Erythroblast (primary cell): ENCODE measurements around the gene SLMAP.

Experiments
- GATA1 ChIP-seq: IDR thresholded peaks from 2 replicates; pipeline ENCODE4 v1.6.1; 2011; ENCODE audit warnings: low read depth, mild to moderate bottlenecking, control low read depth, low read length, moderate library complexity
- POLR2A ChIP-seq: IDR thresholded peaks from 2 replicates; pipeline ENCODE4 v1.6.1; 2011; ENCODE audit warnings: mild to moderate bottlenecking, low read length

DNA sequence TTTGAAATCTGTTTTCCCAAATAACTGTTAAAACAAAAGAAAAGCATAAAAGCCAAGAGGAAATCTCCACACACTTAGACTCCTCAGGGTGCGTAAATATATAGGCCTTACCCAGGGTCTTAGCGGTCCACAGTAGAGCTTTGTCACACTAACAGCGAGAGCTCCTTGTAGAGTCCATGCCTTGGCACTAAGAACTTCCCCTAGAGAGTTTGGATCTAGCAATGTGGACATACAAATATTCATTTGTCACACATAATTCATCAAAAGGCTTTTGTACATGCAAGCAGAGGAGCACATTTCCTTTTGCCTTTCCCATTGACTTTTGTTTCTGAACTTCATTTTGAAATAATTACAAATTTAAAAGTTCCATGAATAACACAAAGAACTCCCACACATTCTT lies 11.0 kb upstream of the SLMAP start:
- TF ChIP-seq POLR2A: no peak
- TF ChIP-seq GATA1: no peak
